Gastroesophageal sphincter (tissue), 4 donors: ENCODE data around the gene AKAP12. TPM values are rescaled to one million over a fixed set of nuclear protein-coding genes. Genes with fewer than 3 reads are reported as not detected.

Source experiments
- ATAC-seq: fragments of 150-250 bp; one replicate; pipeline ENCODE4 v1.9.1; 2016; ENCODE audit warnings: mild to moderate bottlenecking, moderate library complexity
- H3K27ac ChIP-seq, 4 donors: fragments of 200-600 bp; sonication (generic) in 3 of 4; 1 replicate in 3 of 4; 2 replicates in 1 of 4; pipeline ENCODE4 v1.5.1; 2016 to 2019
- H3K27me3 ChIP-seq: fragments of 200-600 bp; sonication (generic); one replicate; pipeline ENCODE4 v1.5.1; 2019
- H3K36me3 ChIP-seq, 2 donors: fragments of 200-600 bp; sonication (generic); one replicate each; pipeline ENCODE4 v1.5.1; 2019; ENCODE audit warnings: control low read depth in 1 of 2
- H3K4me1 ChIP-seq, 3 donors: fragments of 200-600 bp; sonication (generic); 1 replicate in 2 of 3; 2 replicates in 1 of 3; pipeline ENCODE4 v1.5.1; 2016 to 2019; ENCODE audit warnings: control low read depth in 2 of 3
- H3K4me3 ChIP-seq, 2 donors: fragments of 200-600 bp; sonication (generic); one replicate each; pipeline ENCODE4 v1.5.1; 2019; ENCODE audit warnings: mild to moderate bottlenecking in 1 of 2, moderate library complexity in 1 of 2
- H3K9me3 ChIP-seq, 3 donors: fragments of 200-600 bp; sonication (generic); one replicate each; pipeline ENCODE4 v1.5.1; 2017 to 2019; ENCODE audit warnings: control low read depth in 2 of 3
- CTCF ChIP-seq, 4 experiments: fragments of 200-600 bp in 2 of 4; fragments of 450-650 bp in 2 of 4; sonication (generic) in 1 of 4; IDR thresholded peaks; one replicate each; pipeline ENCODE4 v1.5.1; 2017 to 2019; ENCODE audit warnings: antibody characterized with exemption in 4 of 4, mild to moderate bottlenecking in 2 of 4, moderate library complexity in 2 of 4
- EP300 ChIP-seq: sonication (generic); formaldehyde crosslinking; IDR thresholded peaks from one replicate; pipeline ENCODE4 v1.6.1; 2017; ENCODE audit warnings: antibody characterized with exemption, mild to moderate bottlenecking
- POLR2A ChIP-seq, 2 donors: fragments of 450-650 bp; IDR thresholded peaks; one replicate each; pipeline ENCODE4 v1.6.1; 2017; ENCODE audit warnings: antibody characterized with exemption in 2 of 2, mild to moderate bottlenecking in 2 of 2, moderate library complexity in 1 of 2
- POLR2AphosphoS5 ChIP-seq: sonication (generic); formaldehyde crosslinking; IDR thresholded peaks from one replicate; pipeline ENCODE4 v1.6.1; 2017; ENCODE audit warnings: antibody characterized with exemption
- WGBS, 2 donors: methylation state at CpG; one replicate each; pipeline ENCODE4 v1.1.5; 2018; ENCODE audit warnings: low coverage in 1 of 2; 5-methylcytosine and 5-hydroxymethylcytosine counted together
- small RNA-seq, 4 donors: library from RNA; depleted of rRNA; stranded (forward); fragments of <200 nt; gene quantifications; one replicate each; pipeline ENCODE3, GENCODE V24; 2016
- total RNA-seq, 4 donors: library from RNA; depleted of rRNA; stranded (reverse); fragments of >200 nt; gene quantifications; one replicate each; pipeline ENCODE4 v1.1.0, GENCODE V29; 2016

Gene AKAP12
- total RNA-seq, 4 donors from 2014 or later: 150 to 245 (median 185) TPM

- WGBS, 2 donors: 78 to 92% methylated on average over 3 to 4 of the region's 4 CpGs
- Histone ChIP-seq H3K4me3 (no peak overlapping the region), H3K4me1 (peaks cover 0 to 21% (median 0%) of the 10 kb centered on the region in 3 donors), H3K27me3 (no peaks in the 10 kb centered on the region), H3K27ac (no peak overlapping the region), H3K36me3 (peaks cover 0 to 36% of the 10 kb centered on the region in 2 donors), H3K9me3 (no peaks in the 10 kb centered on the region)
- no peak for ATAC-seq
- TF ChIP-seq CTCF (IDR thresholded peaks at IDR 0.05) (no peak), POLR2AphosphoS5 (no peak), POLR2A (IDR thresholded peaks at IDR 0.05) (no peak), EP300 (no peak)
These were observed 164.1 kb downstream of the AKAP12 start for GRCh38 chr6:151403919-151404308.

Small RNA genes within 50 kb of the gene (small RNA-seq; reads per million reads assigned to genes)
- 0 reads per million in 4 donors for gene RF00019
- 0 reads per million in 4 donors for gene RNU6-1247P
- gene RNU6-300P: 0 reads per million in 4 donors
- 1.1 to 13.6 (median 1.3) reads per million in 4 donors for gene RNY4P20

Other genes with a start within 250 kb of the AKAP12 start
- 10 to 100 TPM; 11.4 to 15.1 (median 12.4) TPM for gene ZBTB2, start 151.6 kb downstream of the AKAP12 start, total RNA-seq
- gene RMND1, start 212.2 kb downstream of the AKAP12 start, total RNA-seq: 10 to 100 TPM; 13.2 to 17.8 (median 14.1) TPM